Neural progenitor cell (in vitro differentiated cells): ENCODE measurements around the gene HCRTR1. TPM values are rescaled to one million over a fixed set of nuclear protein-coding genes. Genes with fewer than 3 reads are reported as not detected.
"Not testable (repeated sequence)": the region's sequence is repeated elsewhere in the genome, so short reads cannot be mapped to it uniquely, and the experiment has no call there.

Source experiments
- DNase-seq: peaks from one replicate; pipeline ENCODE4 v3.0.0-alpha.2; 2016; ENCODE audit warnings: low spot score
- H2AFZ ChIP-seq: fragments of 200-600 bp; sonication (generic); replicated peaks from 2 replicates; pipeline ENCODE4 v1.6.1; 2016; ENCODE audit warnings: antibody characterized with exemption
- H3F3A ChIP-seq: fragments of 200-600 bp; sonication (generic); 2 replicates; pipeline ENCODE4 v1.6.1; 2016; ENCODE audit warnings: antibody characterized with exemption, low read depth
- H3K27ac ChIP-seq: fragments of 200-600 bp; sonication (generic); 2 replicates; pipeline ENCODE4 v1.5.1; 2016; ENCODE audit warnings: mild to moderate bottlenecking
- H3K27me3 ChIP-seq: fragments of 200-600 bp; sonication (generic); 2 replicates; pipeline ENCODE4 v1.6.1; 2016; ENCODE audit warnings: mild to moderate bottlenecking, moderate library complexity
- H3K36me3 ChIP-seq: fragments of 200-600 bp; sonication (generic); 2 replicates; pipeline ENCODE4 v1.5.1; 2016
- H3K4me1 ChIP-seq: fragments of 200-600 bp; sonication (generic); 2 replicates; pipeline ENCODE4 v1.6.1; 2016; ENCODE audit warnings: mixed run types
- H3K4me2 ChIP-seq: fragments of 200-600 bp; sonication (generic); 2 replicates; pipeline ENCODE4 v1.6.1; 2016
- H3K4me3 ChIP-seq: fragments of 200-600 bp; sonication (generic); 2 replicates; pipeline ENCODE4 v1.5.1; 2016
- H3K79me2 ChIP-seq: fragments of 200-600 bp; sonication (generic); 2 replicates; pipeline ENCODE4 v1.6.1; 2016; ENCODE audit warnings: low read depth
- H3K9ac ChIP-seq: fragments of 200-600 bp; sonication (generic); 2 replicates; pipeline ENCODE4 v1.6.1; 2016
- H3K9me3 ChIP-seq: fragments of 200-600 bp; sonication (generic); 2 replicates; pipeline ENCODE4 v1.5.1; 2016; ENCODE audit warnings: low read depth
- H4K20me1 ChIP-seq: fragments of 200-600 bp; sonication (generic); 2 replicates; pipeline ENCODE4 v1.6.1; 2016; ENCODE audit warnings: low read depth
- H3K27ac Mint-ChIP-seq: 3 replicates; pipeline ENCODE4 v1.8.0; 2021; ENCODE audit warnings: mixed read lengths
- H3K27me3 Mint-ChIP-seq: 2 replicates; pipeline ENCODE4 v1.8.0; 2022; ENCODE audit warnings: low read depth, mild to moderate bottlenecking, inconsistent platforms, moderate library complexity, mixed read lengths; ENCODE audit not compliant: insufficient read depth
- H3K36me3 Mint-ChIP-seq: 3 replicates; pipeline ENCODE4 v1.8.0; 2021; ENCODE audit warnings: mixed read lengths
- H3K4me1 Mint-ChIP-seq: 3 replicates; pipeline ENCODE4 v1.8.0; 2021; ENCODE audit warnings: mixed read lengths
- H3K4me3 Mint-ChIP-seq: 3 replicates; pipeline ENCODE4 v1.8.0; 2021; ENCODE audit warnings: mild to moderate bottlenecking, moderate library complexity, mixed read lengths
- H3K9me3 Mint-ChIP-seq: 3 replicates; pipeline ENCODE4 v1.8.0; 2020; ENCODE audit warnings: mixed read lengths
- CTCF ChIP-seq: fragments of 200-600 bp; sonication (generic); IDR thresholded peaks from 2 replicates; pipeline ENCODE4 v1.5.1; 2017; ENCODE audit warnings: antibody characterized with exemption, mild to moderate bottlenecking
- EZH2 ChIP-seq: fragments of 200-600 bp; sonication (generic); IDR thresholded peaks from 2 replicates; pipeline ENCODE4 v1.6.1; 2017; ENCODE audit warnings: antibody characterized with exemption, mild to moderate bottlenecking, moderate library complexity
- EZH2phosphoT487 ChIP-seq: fragments of 200-600 bp; sonication (generic); IDR thresholded peaks from 2 replicates; pipeline ENCODE4 v1.6.1; 2017; ENCODE audit warnings: antibody characterized with exemption
- total RNA-seq: library from RNA; depleted of rRNA; stranded (reverse); fragments of >200 nt; gene quantifications from 2 replicates; pipeline ENCODE4 v1.2.3, GENCODE V29; 2015; ENCODE audit warnings: low replicate concordance

HCRTR1 gene
- total RNA-seq, 1 donor from 2014 or later: not detected

GRCh38 chr1:31585736-31586365 lies 31.6 kb upstream of the HCRTR1 start:
- H4K20me1 ChIP-seq: peaks cover 3% of the 10 kb centered on the region
- Mint-ChIP-seq H3K9me3 (no peaks in the 10 kb centered on the region), H3K4me3 (no peak overlapping the region), H3K36me3 (no peaks in the 10 kb centered on the region), H3K4me1 (no peaks in the 10 kb centered on the region), H3K27me3 (peaks cover 14% of the 10 kb centered on the region), H3K27ac (no peak overlapping the region)
- no peak for DNase-seq
- no peak overlapping the region for H3K9ac ChIP-seq
- peaks cover 4% of the 10 kb centered on the region for H3F3A ChIP-seq
- no peak overlapping the region for H3K27ac ChIP-seq
- no peak overlapping the region for H3K4me2 ChIP-seq
- H3K4me3 ChIP-seq: no peak overlapping the region
- no peaks in the 10 kb centered on the region for H3K9me3 ChIP-seq
- no peaks in the 10 kb centered on the region for H3K79me2 ChIP-seq
- peaks cover 31% of the 10 kb centered on the region for H3K27me3 ChIP-seq
- TF ChIP-seq EZH2phosphoT487 (no peak), EZH2 (no peak), CTCF (no peak)
- no peaks in the 10 kb centered on the region for H3K4me1 ChIP-seq
- no peaks in the 10 kb centered on the region for H3K36me3 ChIP-seq
- no peak overlapping the region for H2AFZ ChIP-seq

GRCh38 chr1:31586376-31587327 lies 30.8 kb upstream of the HCRTR1 start:
- Histone ChIP-seq H3K27me3 (peaks cover 39% of the 10 kb centered on the region), H4K20me1 (peaks cover 3% of the 10 kb centered on the region), H3K27ac (no peak overlapping the region), H3K4me2 (no peak overlapping the region), H3K9me3 (no peaks in the 10 kb centered on the region), H3K4me1 (no peaks in the 10 kb centered on the region), H3K9ac (no peak overlapping the region), H2AFZ (no peak overlapping the region), H3F3A (peaks cover 4% of the 10 kb centered on the region), H3K79me2 (no peaks in the 10 kb centered on the region), H3K36me3 (no peaks in the 10 kb centered on the region), H3K4me3 (no peak overlapping the region)
- no peak for DNase-seq
- TF ChIP-seq EZH2 (no peak), CTCF (no peak), EZH2phosphoT487 (no peak)
- Mint-ChIP-seq H3K36me3 (no peaks in the 10 kb centered on the region), H3K4me3 (no peak overlapping the region), H3K9me3 (no peaks in the 10 kb centered on the region), H3K4me1 (no peaks in the 10 kb centered on the region), H3K27me3 (peaks cover 20% of the 10 kb centered on the region), H3K27ac (no peak overlapping the region)

GRCh38 chr1:31587328-31587699 lies 30.2 kb upstream of the HCRTR1 start:
- H3K4me3 ChIP-seq: not testable (repeated sequence)
- peaks cover 22% of the 10 kb centered on the region for H3K27me3 Mint-ChIP-seq

More at GRCh38 chr1:31587328-31587699, 30.2 kb upstream of the HCRTR1 start:
- not testable (repeated sequence) for H3K4me3 Mint-ChIP-seq, H3K36me3 Mint-ChIP-seq, H3K79me2 ChIP-seq, H3K36me3 ChIP-seq, H3K4me1 ChIP-seq, H2AFZ ChIP-seq, H3K4me1 Mint-ChIP-seq, H3K27ac ChIP-seq, H3F3A ChIP-seq, H3K9me3 ChIP-seq, H3K9me3 Mint-ChIP-seq, H3K9ac ChIP-seq, H4K20me1 ChIP-seq, H3K4me2 ChIP-seq, DNase-seq, H3K27ac Mint-ChIP-seq
- H3K27me3 ChIP-seq: peaks cover 45% of the 10 kb centered on the region
